ENCODE measurements around the gene ISYNA1.

ISYNA1 gene

DNA sequence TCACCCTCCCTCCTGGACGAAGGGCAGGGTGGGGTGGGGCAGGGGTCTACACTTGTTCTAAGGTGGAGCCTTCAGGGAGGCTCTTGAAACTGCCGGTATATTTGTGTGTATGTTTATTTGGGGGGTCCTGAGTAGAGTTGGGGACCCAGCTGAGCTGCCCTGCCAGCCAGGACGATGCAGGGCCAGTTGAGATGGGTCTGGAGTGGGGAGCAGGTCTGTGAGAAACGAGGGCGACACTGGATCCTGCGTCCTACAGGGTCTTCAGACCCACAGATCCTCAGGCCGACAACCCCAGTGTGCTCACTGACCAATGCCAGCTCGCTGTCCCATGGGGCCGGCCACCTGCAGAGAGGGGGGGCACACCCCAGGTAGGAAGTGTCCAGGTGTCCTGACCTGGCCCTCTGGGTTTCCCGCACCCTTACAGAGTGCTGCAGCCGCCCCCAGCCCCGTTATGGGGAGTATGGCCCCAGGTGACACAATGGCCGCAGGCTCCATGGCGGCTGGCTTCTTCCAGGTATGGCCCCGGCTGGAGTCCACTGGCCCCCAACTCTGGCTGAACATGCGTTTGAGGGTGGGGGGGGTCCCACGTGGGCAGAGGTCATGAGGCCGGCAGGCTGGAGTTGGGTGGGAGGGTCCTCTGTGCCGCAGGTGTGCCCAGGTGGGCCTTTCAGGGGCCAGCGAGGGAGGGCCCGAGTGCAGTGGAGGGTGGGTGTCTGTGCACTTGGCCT lies 7.4 kb downstream of the ISYNA1 start:
- TF ChIP-seq, protein P1, sequence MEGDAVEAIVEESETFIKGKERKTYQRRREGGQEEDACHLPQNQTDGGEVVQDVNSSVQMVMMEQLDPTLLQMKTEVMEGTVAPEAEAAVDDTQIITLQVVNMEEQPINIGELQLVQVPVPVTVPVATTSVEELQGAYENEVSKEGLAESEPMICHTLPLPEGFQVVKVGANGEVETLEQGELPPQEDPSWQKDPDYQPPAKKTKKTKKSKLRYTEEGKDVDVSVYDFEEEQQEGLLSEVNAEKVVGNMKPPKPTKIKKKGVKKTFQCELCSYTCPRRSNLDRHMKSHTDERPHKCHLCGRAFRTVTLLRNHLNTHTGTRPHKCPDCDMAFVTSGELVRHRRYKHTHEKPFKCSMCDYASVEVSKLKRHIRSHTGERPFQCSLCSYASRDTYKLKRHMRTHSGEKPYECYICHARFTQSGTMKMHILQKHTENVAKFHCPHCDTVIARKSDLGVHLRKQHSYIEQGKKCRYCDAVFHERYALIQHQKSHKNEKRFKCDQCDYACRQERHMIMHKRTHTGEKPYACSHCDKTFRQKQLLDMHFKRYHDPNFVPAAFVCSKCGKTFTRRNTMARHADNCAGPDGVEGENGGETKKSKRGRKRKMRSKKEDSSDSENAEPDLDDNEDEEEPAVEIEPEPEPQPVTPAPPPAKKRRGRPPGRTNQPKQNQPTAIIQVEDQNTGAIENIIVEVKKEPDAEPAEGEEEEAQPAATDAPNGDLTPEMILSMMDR (IDR thresholded peaks at IDR 0.05; ENCODE audit: insufficient read depth, missing control alignments): no peak
- DNase-seq (ENCODE audit: insufficient read length, low spot score) (no peak), FAIRE-seq (no peak)

DNA sequence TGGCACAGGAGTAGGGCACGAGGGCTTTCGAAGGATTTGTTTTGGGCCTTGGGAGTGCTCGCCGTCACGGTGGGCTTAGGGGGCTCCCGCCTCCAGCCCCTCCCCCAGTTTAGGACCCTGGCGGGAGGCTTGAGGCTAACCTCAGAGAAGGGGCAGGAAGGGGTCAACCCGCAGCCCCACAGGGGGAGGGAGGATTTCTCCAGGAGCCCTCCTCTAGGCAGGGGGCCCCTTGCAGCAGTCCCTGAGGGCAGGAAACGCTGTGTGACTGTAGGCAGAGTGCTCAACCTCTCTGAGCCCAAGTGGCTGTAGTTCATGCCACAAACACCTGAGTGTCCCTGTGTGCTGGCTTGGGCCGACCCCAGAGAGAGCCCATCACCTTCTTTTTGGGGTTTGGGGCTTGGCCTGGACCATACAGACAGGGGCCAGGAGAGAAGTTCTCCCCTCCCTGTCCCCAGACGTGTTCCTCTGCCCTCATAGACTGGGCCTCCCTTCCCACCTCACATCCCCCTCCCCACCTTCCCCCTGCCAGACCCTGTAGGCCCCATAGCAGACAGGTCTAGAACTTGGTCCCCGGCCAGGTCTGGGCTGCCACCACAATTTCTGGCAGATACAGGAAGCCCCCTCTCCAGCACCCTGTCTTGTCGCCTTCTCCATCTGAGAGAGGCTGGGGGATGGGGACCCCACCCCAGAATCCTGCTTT lies 8.1 kb downstream of the ISYNA1 start:
- FAIRE-seq (no peak), DNase-seq (ENCODE audit: insufficient read length, low spot score) (no peak)

DNA sequence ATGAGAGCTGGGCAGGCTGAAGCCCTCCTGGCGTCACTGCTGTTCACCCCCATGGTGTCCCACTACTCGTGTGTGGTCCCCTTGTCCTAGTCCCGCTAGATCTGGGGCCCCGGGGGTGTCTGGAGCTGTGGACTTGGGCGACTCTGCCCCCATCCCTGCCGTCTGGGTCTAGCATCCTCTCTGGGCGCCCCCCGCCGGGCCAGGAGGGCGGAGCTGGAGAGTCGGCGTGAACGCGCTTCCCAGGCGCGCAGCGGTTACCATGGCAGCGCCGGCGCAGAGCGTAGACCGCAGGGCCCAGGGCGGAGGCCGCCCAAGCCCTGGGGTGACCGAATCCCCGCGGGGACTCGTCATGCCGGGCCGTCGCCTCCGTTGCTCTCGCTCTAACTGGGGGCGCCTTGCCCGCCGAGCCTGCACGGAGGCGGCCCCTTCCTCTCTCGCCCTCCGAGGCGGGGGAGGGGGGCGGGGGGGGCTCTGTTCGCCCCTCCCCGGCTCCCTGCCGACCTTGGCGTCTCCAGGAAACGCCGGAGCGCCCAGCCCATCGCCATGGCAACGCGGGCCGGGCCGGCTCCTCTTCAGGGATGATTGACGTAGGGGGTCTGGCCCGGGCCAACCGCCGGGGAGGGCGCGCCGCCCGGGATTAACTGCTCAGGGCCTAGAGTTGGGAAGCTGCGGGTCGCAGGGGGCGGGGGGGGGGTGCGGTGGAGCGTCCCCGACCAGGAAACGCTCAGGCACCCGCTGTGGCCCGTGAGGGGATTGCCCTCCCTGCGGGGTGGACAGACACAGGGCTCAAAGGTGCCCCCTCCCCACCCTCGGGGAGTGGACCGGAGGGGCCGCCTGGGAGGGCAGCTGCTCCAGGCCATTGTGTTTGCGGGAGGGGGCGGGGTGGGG lies 8.9 kb downstream of the ISYNA1 start:
- peak; percentile 92 for DNase-seq (ENCODE audit: insufficient read length, low spot score)
- TF ChIP-seq, protein P1 (IDR thresholded peaks at IDR 0.05; ENCODE audit: insufficient read depth, missing control alignments): no peak
- FAIRE-seq: no peak

More for the DNA sequence above, 8.1 kb downstream of the ISYNA1 start:
- TF ChIP-seq, protein P1 (IDR thresholded peaks at IDR 0.05; ENCODE audit: insufficient read depth, missing control alignments): no peak

DNA sequence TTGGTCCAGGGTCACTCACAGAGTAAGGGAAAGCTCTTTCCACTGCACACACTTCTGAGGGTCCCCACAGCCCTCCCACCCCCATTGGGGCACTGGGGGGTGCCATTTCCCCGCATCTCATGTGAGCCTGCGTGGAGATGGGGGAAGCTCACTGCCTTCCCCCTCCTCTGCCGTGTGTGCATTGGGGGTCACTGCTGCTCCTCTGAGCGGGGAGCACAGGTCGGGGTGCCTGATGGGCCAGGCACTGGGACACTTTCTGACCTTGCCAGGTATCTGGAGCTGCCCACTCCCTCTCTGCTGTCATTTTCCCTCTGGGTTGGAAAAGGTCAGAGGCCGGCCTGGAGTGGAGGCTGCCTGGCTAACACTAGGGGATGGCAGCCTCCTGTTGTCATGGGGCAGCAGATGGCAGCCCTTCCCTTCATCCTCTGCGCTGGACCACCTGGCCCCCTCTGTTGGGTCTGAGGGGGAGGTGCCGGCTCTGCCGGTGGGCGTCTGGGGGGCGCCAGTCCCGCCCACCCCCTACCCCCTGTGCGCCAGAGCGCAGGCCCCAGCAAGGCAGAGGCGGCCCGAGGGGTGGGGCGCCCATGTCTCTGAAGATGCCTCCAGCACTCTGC lies 9.7 kb downstream of the ISYNA1 start:
- no peak for FAIRE-seq
- TF ChIP-seq, protein P1 (IDR thresholded peaks at IDR 0.05; ENCODE audit: insufficient read depth, missing control alignments): no peak
- no peak for DNase-seq (ENCODE audit: insufficient read length, low spot score)

DNA sequence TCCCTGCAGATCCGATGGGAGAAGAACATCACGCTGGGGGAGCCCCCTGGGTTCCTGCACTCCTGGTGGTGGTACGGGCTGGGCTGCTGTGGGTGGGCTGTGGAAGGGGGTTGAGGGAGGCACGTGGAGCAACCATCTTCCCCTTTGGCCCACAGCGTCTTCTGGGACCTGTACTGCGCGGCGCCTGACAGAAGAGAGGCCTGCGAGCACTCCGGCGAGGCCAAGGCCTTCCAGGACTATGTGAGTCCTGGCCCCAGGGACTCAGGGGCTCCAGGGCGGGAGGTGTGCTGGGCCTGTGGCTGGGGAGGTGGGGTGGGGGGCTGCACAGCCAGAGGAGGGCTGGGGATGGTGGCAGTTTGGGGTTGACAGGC lies 10.2 kb downstream of the ISYNA1 start:
- TF ChIP-seq, protein P1 (IDR thresholded peaks at IDR 0.05; ENCODE audit: insufficient read depth, missing control alignments): no peak
- no peak for FAIRE-seq
- DNase-seq (ENCODE audit: insufficient read length, low spot score): no peak

DNA sequence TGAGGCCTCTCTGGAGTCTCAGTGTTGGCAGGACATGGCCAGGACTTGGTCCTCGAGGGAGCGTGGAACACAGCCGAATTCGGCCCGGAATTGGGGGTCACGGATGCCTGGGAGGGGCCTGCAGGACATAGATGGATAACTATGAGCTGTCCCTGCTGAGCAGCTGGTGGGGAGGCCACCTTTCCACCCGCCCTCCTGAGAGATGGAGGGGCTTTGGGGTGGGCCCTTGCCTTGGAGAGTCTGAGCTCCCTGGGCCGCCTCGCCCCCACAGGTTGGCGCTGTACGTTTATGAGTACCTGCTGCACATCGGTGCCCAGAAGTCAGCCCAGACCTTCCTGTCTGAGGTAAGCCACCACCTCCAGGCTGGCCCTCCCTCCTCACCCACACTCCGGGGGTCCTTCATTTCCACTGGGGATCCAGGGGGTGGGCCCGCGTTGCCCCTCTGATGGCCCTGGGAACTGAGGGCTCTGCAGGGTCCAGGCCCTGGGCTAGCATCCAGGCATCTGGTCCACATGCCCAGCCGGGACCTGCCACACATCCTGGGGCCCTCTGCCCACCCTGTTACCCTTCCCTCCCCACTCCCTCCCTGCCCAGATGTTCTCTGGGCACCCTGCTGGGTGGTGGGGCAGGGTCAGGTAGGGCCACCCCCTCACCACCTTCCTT lies 10.7 kb downstream of the ISYNA1 start:
- FAIRE-seq (no peak), DNase-seq (ENCODE audit: insufficient read length, low spot score) (no peak)
- TF ChIP-seq, protein P1 (IDR thresholded peaks at IDR 0.05; ENCODE audit: insufficient read depth, missing control alignments): no peak
